Ovary (tissue), 9 donors: ENCODE results near the gene AMOTL1. TPM values are rescaled to one million over a fixed set of nuclear protein-coding genes. Genes with fewer than 3 reads are reported as not detected.

Experiments used
- DNase-seq, 5 donors: peaks; one replicate each; pipeline ENCODE4 v3.0.0-alpha.2; 2019 to 2020
- H3K27ac ChIP-seq, 2 donors: fragments of 200-600 bp; one replicate each; pipeline versions ENCODE4 v1.5.1 to v1.8.0; 2019 to 2022
- H3K27me3 ChIP-seq: fragments of 200-600 bp; one replicate; pipeline ENCODE4 v1.8.0; 2022
- H3K36me3 ChIP-seq: fragments of 200-600 bp; sonication (generic); one replicate; pipeline ENCODE4 v1.5.1; 2019
- H3K4me1 ChIP-seq: one replicate; pipeline ENCODE4 v1.8.1; 2013; ENCODE audit warnings: mild to moderate bottlenecking, moderate library complexity; ENCODE audit not compliant: insufficient read depth
- H3K4me3 ChIP-seq: fragments of 200-600 bp; sonication (generic); one replicate; pipeline ENCODE4 v1.5.1; 2017
- H3K9me3 ChIP-seq, 2 donors: fragments of 200-600 bp in 1 of 2; sonication (generic) in 1 of 2; one replicate each; pipeline versions ENCODE4 v1.5.1 to v1.8.1; 2013 to 2019; ENCODE audit warnings: mild to moderate bottlenecking in 1 of 2, moderate library complexity in 1 of 2
- CTCF ChIP-seq, 3 donors: fragments of 450-650 bp in 2 of 3; fragments of 200-600 bp in 1 of 3; IDR thresholded peaks; one replicate each; pipeline versions ENCODE4 v1.5.1 to v1.8.0; 2016 to 2022; ENCODE audit warnings: antibody characterized with exemption in 3 of 3, mild to moderate bottlenecking in 1 of 3
- EP300 ChIP-seq: sonication (generic); formaldehyde crosslinking; IDR thresholded peaks from one replicate; pipeline ENCODE4 v1.6.1; 2017; ENCODE audit warnings: antibody characterized with exemption
- POLR2A ChIP-seq: fragments of 450-650 bp; IDR thresholded peaks from one replicate; pipeline ENCODE4 v1.6.1; 2017; ENCODE audit warnings: antibody characterized with exemption, mild to moderate bottlenecking, moderate library complexity
- WGBS, 3 donors: extraction: QIAGEN DNeasy Blood & Tissue Kit in 1 of 3; methylation state at CpG; one replicate each; pipeline versions ENCODE4 v1.1.5 to v1.1.7; 2013 to 2017; 5-methylcytosine and 5-hydroxymethylcytosine counted together
- intact Hi-C, 4 donors: fragments of 100-400 bp; cut with DNase I; formaldehyde crosslinking; loops; one replicate each; pipeline versions ENCODE4 v1.11.0 to v1.15.1; 2022 to 2023
- polyA plus RNA-seq, 2 donors: library from polyadenylated mRNA; stranded (reverse); fragments of 200-250 nt in 1 of 2; fragments of 350-450 nt in 1 of 2; fragmentation: Illumina TruSeq in 1 of 2; extraction: RNeasy Lipid Tissue Mini Kit (QIAGEN cat#74804) in 1 of 2; gene quantifications; one replicate each; pipeline ENCODE4 v1.2.3, GENCODE V29; 2013 to 2014
- total RNA-seq, 7 donors: library from RNA; depleted of rRNA in 2 of 7; stranded (reverse); fragments of >200 nt in 2 of 7; fragmentation: NEBNext Ultra II Directional in 3 of 7; extraction: Animal tissue kit (Norgen Biotek cat#: 25700) in 3 of 7; gene quantifications; one replicate each; pipeline versions ENCODE4 v1.1.0 to v1.2.4, GENCODE V29; 2016 to 2023
- donor health status: DM: no; HTN: no; CAD: no; lungs with moderate emphysema.
- donor health status: DM: no; HTN: no; CAD: no.
- donor health status: Bipolar disorder and iron deficiency.
- donor health status: DM: yes; HTN: yes; CAD: no.
- donor health status: DM: no; HTN: no; CAD: no.
- donor health status: DM: yes; HTN: yes; CAD: no.

AMOTL1 gene
- total and polyA plus RNA-seq, 9 donors = 5.4 to 24.8 (median 13.6) TPM

GRCh38 chr11:94725097-94725496, 43.1 kb upstream of the AMOTL1 start:
- Histone ChIP-seq H3K36me3 (no peaks in the 10 kb centered on the region), H3K4me1 (no peaks in the 10 kb centered on the region), H3K27ac (no peak overlapping the region), H3K27me3 (no peaks in the 10 kb centered on the region), H3K4me3 (no peak overlapping the region), H3K9me3 (no peaks in the 10 kb centered on the region)
- TF ChIP-seq POLR2A (no peak), CTCF (IDR thresholded peaks at IDR 0.05) (no peak), EP300 (no peak)
- 82 to 88% (median 84%) methylated on average over 2 of the region's 2 CpGs for WGBS, 3 donors
- intact Hi-C loops = no loop called here
- DNase-seq = no peak

- H3K4me1 ChIP-seq = no peaks in the 10 kb centered on the region
- H3K9me3 ChIP-seq = no peaks in the 10 kb centered on the region
- intact Hi-C loops = no loop called here
- H3K36me3 ChIP-seq = no peaks in the 10 kb centered on the region
- no peak for DNase-seq
- no peak overlapping the region for H3K27ac ChIP-seq
- TF ChIP-seq CTCF (IDR thresholded peaks at IDR 0.05) (no peak), EP300 (no peak), POLR2A (no peak)
- H3K27me3 ChIP-seq = no peaks in the 10 kb centered on the region
- WGBS, 3 donors = 90 to 93% (median 92%) methylated on average over 2 of the region's 2 CpGs
- H3K4me3 ChIP-seq = no peak overlapping the region
Measured at GRCh38 chr11:94727819-94728218, 40.3 kb upstream of the AMOTL1 start.

- intact Hi-C loops = no loop called here
- Histone ChIP-seq H3K27ac (no peak overlapping the region), H3K4me3 (no peak overlapping the region), H3K27me3 (no peaks in the 10 kb centered on the region), H3K9me3 (no peaks in the 10 kb centered on the region), H3K4me1 (no peaks in the 10 kb centered on the region), H3K36me3 (no peaks in the 10 kb centered on the region)
- 43 to 76% (median 70%) methylated on average over 1 of the region's 1 CpG for WGBS, 3 donors
- no peak for DNase-seq
- TF ChIP-seq EP300 = no peak
- no peak for TF ChIP-seq POLR2A
- no peak for TF ChIP-seq CTCF (IDR thresholded peaks at IDR 0.05)
Measured at GRCh38 chr11:94728541-94728940, 39.6 kb upstream of the AMOTL1 start.

GRCh38 chr11:94728966-94729751, 39.0 kb upstream of the AMOTL1 start:
- TF ChIP-seq CTCF (IDR thresholded peaks at IDR 0.05) (no peak), POLR2A (no peak), EP300 (no peak)
- H3K9me3 ChIP-seq = no peaks in the 10 kb centered on the region
- no peaks in the 10 kb centered on the region for H3K27me3 ChIP-seq
- H3K4me1 ChIP-seq = no peaks in the 10 kb centered on the region
- intact Hi-C loops = no loop called here
- no peak overlapping the region for H3K4me3 ChIP-seq
- DNase-seq = no peak
- H3K27ac ChIP-seq = no peak overlapping the region
- H3K36me3 ChIP-seq = no peaks in the 10 kb centered on the region
- 60 to 71% (median 70%) methylated on average over 7 of the region's 7 CpGs for WGBS, 3 donors
